Activated CD4-positive, alpha-beta T cell treated with anti-CD3 and anti-CD28 coated beads, Interleukin-2, amount 10 ng/mL, durations not matched to agents 24 days and 14 days (primary cell): ENCODE measurements around the gene JSRP1. TPM values are rescaled to one million over a fixed set of nuclear protein-coding genes. Genes with fewer than 3 reads are reported as not detected.

ENCODE experiments used
- DNase-seq: peaks from one replicate; pipeline ENCODE4 v3.0.0; 2022
- H3K27ac Mint-ChIP-seq: one replicate; pipeline ENCODE4 v1.8.0; 2022; ENCODE audit warnings: mild to moderate bottlenecking, mixed read lengths
- H3K27me3 Mint-ChIP-seq: one replicate; pipeline ENCODE4 v1.8.0; 2022; ENCODE audit warnings: mixed read lengths
- H3K36me3 Mint-ChIP-seq: one replicate; pipeline ENCODE4 v1.8.0; 2022; ENCODE audit warnings: low read depth, mild to moderate bottlenecking, mixed read lengths
- H3K4me1 Mint-ChIP-seq: one replicate; pipeline ENCODE4 v1.8.0; 2021; ENCODE audit warnings: mixed read lengths
- H3K4me3 Mint-ChIP-seq: one replicate; pipeline ENCODE4 v1.8.0; 2022; ENCODE audit warnings: mild to moderate bottlenecking, moderate library complexity, mixed read lengths
- H3K9me3 Mint-ChIP-seq: one replicate; pipeline ENCODE4 v1.8.0; 2021; ENCODE audit warnings: mixed read lengths
- intact Hi-C: fragments of 100-400 bp; cut with micrococcal nuclease; formaldehyde crosslinking; loops from one replicate; pipeline ENCODE4 v1.15.1; 2023
- total RNA-seq: library from RNA; stranded (reverse); gene quantifications from 2 replicates; pipeline ENCODE4 v1.2.3, GENCODE V29; 2022

The JSRP1 gene
- total RNA-seq, 1 donor from 2014 or later = 0.91 TPM

- H3K36me3 Mint-ChIP-seq = peaks cover 52% of the 10 kb centered on the region
Observed at GRCh38 chr19:2240881-2241760, 15.1 kb downstream of the JSRP1 start.

GRCh38 chr19:2239771-2240770 lies 16.1 kb downstream of the JSRP1 start:
- intact Hi-C loops = loop anchor here (5.0 kb wide), 1 partner anchor 73 kb away; no protein-coding TSS in a partner anchor
- Mint-ChIP-seq H3K4me3 (peak overlapping the region; percentile 100), H3K36me3 (peaks cover 51% of the 10 kb centered on the region), H3K9me3 (no peaks in the 10 kb centered on the region), H3K27ac (peak overlapping the region; percentile 84), H3K27me3 (peaks cover 2% of the 10 kb centered on the region), H3K4me1 (peaks cover 53% of the 10 kb centered on the region)
- DNase-seq = peak; percentile 82

More at GRCh38 chr19:2240881-2241760, 15.1 kb downstream of the JSRP1 start:
- Mint-ChIP-seq H3K4me3 (peak overlapping the region; percentile 100), H3K4me1 (peaks cover 50% of the 10 kb centered on the region), H3K27me3 (peaks cover 2% of the 10 kb centered on the region), H3K27ac (peak overlapping the region; percentile 56), H3K9me3 (no peaks in the 10 kb centered on the region)
- intact Hi-C loops = no loop called here
- DNase-seq = no peak

- intact Hi-C loops = loop anchor here (5.0 kb wide), 1 partner anchor 72 kb away; no protein-coding TSS in a partner anchor
- peak overlapping the region; percentile 100 for H3K4me3 Mint-ChIP-seq
- H3K9me3 Mint-ChIP-seq = no peaks in the 10 kb centered on the region
- peak overlapping the region; percentile 100 for H3K27ac Mint-ChIP-seq
- peaks cover 50% of the 10 kb centered on the region for H3K36me3 Mint-ChIP-seq
- peaks cover 59% of the 10 kb centered on the region for H3K4me1 Mint-ChIP-seq
- DNase-seq = no peak
- peaks cover 2% of the 10 kb centered on the region for H3K27me3 Mint-ChIP-seq
Observed at GRCh38 chr19:2239173-2239572, 17.0 kb downstream of the JSRP1 start.

GRCh38 chr19:2237869-2238153 lies 18.4 kb downstream of the JSRP1 start:
- H3K4me1 Mint-ChIP-seq = peaks cover 62% of the 10 kb centered on the region
- no peaks in the 10 kb centered on the region for H3K9me3 Mint-ChIP-seq
- peaks cover 57% of the 10 kb centered on the region for H3K36me3 Mint-ChIP-seq
- intact Hi-C loops = loop anchor here (5.0 kb wide), 1 partner anchor 71 kb away; no protein-coding TSS in a partner anchor
- peaks cover 2% of the 10 kb centered on the region for H3K27me3 Mint-ChIP-seq
- peak overlapping the region; percentile 100 for H3K27ac Mint-ChIP-seq
- peak overlapping the region; percentile 100 for H3K4me3 Mint-ChIP-seq
- DNase-seq = no peak

GRCh38 chr19:2237051-2237868 lies 19.0 kb downstream of the JSRP1 start:
- DNase-seq = peak; percentile 67
- intact Hi-C loops = loop anchor here (5.0 kb wide), 1 partner anchor 70 kb away; no protein-coding TSS in a partner anchor
- H3K27me3 Mint-ChIP-seq = peaks cover 2% of the 10 kb centered on the region
- no peaks in the 10 kb centered on the region for H3K9me3 Mint-ChIP-seq
- peaks cover 57% of the 10 kb centered on the region for H3K4me1 Mint-ChIP-seq
- H3K4me3 Mint-ChIP-seq = peak overlapping the region; percentile 100
- H3K36me3 Mint-ChIP-seq = peaks cover 53% of the 10 kb centered on the region
- H3K27ac Mint-ChIP-seq = peak overlapping the region; percentile 100

- Mint-ChIP-seq H3K27ac (peak within 1 kb of the TSS; percentile 100), H3K9me3 (no peaks in the 10 kb centered on the region), H3K36me3 (peaks cover 56% of the 10 kb centered on the region), H3K4me1 (peaks cover 55% of the 10 kb centered on the region), H3K4me3 (peak within 1 kb of the TSS; percentile 100), H3K27me3 (peaks cover 2% of the 10 kb centered on the region)
- peak; percentile 100 for DNase-seq
- intact Hi-C loops = loop anchor here (1.0 to 5.0 kb wide), 6 partner anchors 33 to 155 kb away; partner anchors contain the start of gene AP3D1
Observed at GRCh38 chr19:2236314-2237050, 19.7 kb downstream of the JSRP1 start, which contains the start of the genes PLEKHJ1 and SF3A2. TSS of gene PLEKHJ1 (minus strand) at chr19:2236329. CDS start at chr19:2236248, 81 bp downstream. TSS of gene SF3A2 (plus strand) at chr19:2236824. CDS start at chr19:2243419, 6,595 bp downstream.

GRCh38 chr19:2236064-2236313 lies 20.2 kb downstream of the JSRP1 start:
- no peaks in the 10 kb centered on the region for H3K9me3 Mint-ChIP-seq
- peak overlapping the region; percentile 100 for H3K4me3 Mint-ChIP-seq
- H3K4me1 Mint-ChIP-seq = peaks cover 50% of the 10 kb centered on the region
- H3K27ac Mint-ChIP-seq = peak overlapping the region; percentile 100
- H3K36me3 Mint-ChIP-seq = peaks cover 54% of the 10 kb centered on the region
- intact Hi-C loops = loop anchor here (1.0 to 5.0 kb wide), 6 partner anchors 33 to 155 kb away; partner anchors contain the start of gene AP3D1
- H3K27me3 Mint-ChIP-seq = peaks cover 2% of the 10 kb centered on the region
- no peak for DNase-seq

- no peaks in the 10 kb centered on the region for H3K9me3 Mint-ChIP-seq
Observed at GRCh38 chr19:2235381-2236063, 20.7 kb downstream of the JSRP1 start.

GRCh38 chr19:2234996-2235380 lies 21.2 kb downstream of the JSRP1 start:
- DNase-seq = no peak
- intact Hi-C loops = loop anchor here (5.0 kb wide), 1 partner anchor 68 kb away; no protein-coding TSS in a partner anchor
- Mint-ChIP-seq H3K27ac (peak overlapping the region; percentile 94), H3K4me1 (peaks cover 40% of the 10 kb centered on the region), H3K9me3 (no peaks in the 10 kb centered on the region), H3K4me3 (peak overlapping the region; percentile 100), H3K36me3 (peaks cover 53% of the 10 kb centered on the region), H3K27me3 (peaks cover 2% of the 10 kb centered on the region)

More at GRCh38 chr19:2235381-2236063, 20.7 kb downstream of the JSRP1 start:
- intact Hi-C loops = loop anchor here (1.0 to 5.0 kb wide), 6 partner anchors 34 to 156 kb away; partner anchors contain the start of gene AP3D1
- Mint-ChIP-seq H3K36me3 (peaks cover 54% of the 10 kb centered on the region), H3K4me3 (peak overlapping the region; percentile 100), H3K27me3 (peaks cover 2% of the 10 kb centered on the region), H3K4me1 (peaks cover 45% of the 10 kb centered on the region), H3K27ac (peak overlapping the region; percentile 94)
- no peak for DNase-seq

GRCh38 chr19:2233601-2234280 lies 22.5 kb downstream of the JSRP1 start:
- Mint-ChIP-seq H3K4me1 (peaks cover 31% of the 10 kb centered on the region), H3K9me3 (no peaks in the 10 kb centered on the region)
- no peak for DNase-seq

GRCh38 chr19:2232286-2233151 lies 23.7 kb downstream of the JSRP1 start:
- Mint-ChIP-seq H3K27me3 (peaks cover 2% of the 10 kb centered on the region), H3K27ac (peak overlapping the region; percentile 1), H3K36me3 (peaks cover 48% of the 10 kb centered on the region), H3K9me3 (no peaks in the 10 kb centered on the region), H3K4me1 (peaks cover 19% of the 10 kb centered on the region), H3K4me3 (no peak overlapping the region)
- intact Hi-C loops = no loop called here
- DNase-seq = no peak

More at GRCh38 chr19:2233601-2234280, 22.5 kb downstream of the JSRP1 start:
- Mint-ChIP-seq H3K36me3 (peaks cover 55% of the 10 kb centered on the region), H3K27me3 (peaks cover 2% of the 10 kb centered on the region), H3K27ac (no peak overlapping the region), H3K4me3 (peak overlapping the region; percentile 2)
- intact Hi-C loops = no loop called here
